Lower lobe of right lung (tissue), 2 donors: ENCODE data around the gene CWC22. TPM values are rescaled to one million over a fixed set of nuclear protein-coding genes. Genes with fewer than 3 reads are reported as not detected.

Experiments
- ATAC-seq, 2 donors: fragments of 200-7000 bp; cut with Tn5 transposase; one replicate each; pipeline ENCODE4 v1.9.1; 2020 to 2022; ENCODE audit warnings: mild to moderate bottlenecking in 2 of 2, moderate library complexity in 2 of 2
- DNase-seq: peaks from one replicate; pipeline ENCODE4 v3.0.0-alpha.2; 2020
- H3K27ac ChIP-seq: fragments of 200-600 bp; one replicate; pipeline ENCODE4 v1.8.0; 2022
- H3K27me3 ChIP-seq: fragments of 200-600 bp; one replicate; pipeline ENCODE4 v1.8.0; 2022; ENCODE audit warnings: low read depth
- H3K36me3 ChIP-seq: fragments of 200-600 bp; one replicate; pipeline ENCODE4 v1.8.0; 2022; ENCODE audit warnings: mild to moderate bottlenecking
- H3K4me1 ChIP-seq: fragments of 200-600 bp; one replicate; pipeline ENCODE4 v1.8.0; 2022
- H3K4me3 ChIP-seq: fragments of 200-600 bp; one replicate; pipeline ENCODE4 v1.8.0; 2022; ENCODE audit warnings: mild to moderate bottlenecking
- H3K9me3 ChIP-seq: fragments of 200-600 bp; one replicate; pipeline ENCODE4 v1.8.0; 2022
- CTCF ChIP-seq: fragments of 200-600 bp; IDR thresholded peaks from one replicate; pipeline ENCODE4 v1.8.0; 2022; ENCODE audit warnings: antibody characterized with exemption, mild to moderate bottlenecking
- intact Hi-C: fragments of 100-400 bp; cut with DNase I; formaldehyde crosslinking; loops from one replicate; pipeline ENCODE4 v1.11.0; 2022
- total RNA-seq: library from RNA; stranded (reverse); fragmentation: NEBNext Ultra II Directional; extraction: Animal tissue kit (Norgen Biotek cat#: 25700); gene quantifications from one replicate; pipeline ENCODE4 v1.2.1, GENCODE V29; 2021
- donor health status: DM: no; HTN: yes; CAD: no; lungs with severe emphysema.

Gene CWC22
- total RNA-seq, 1 donor from 2014 or later = 17.5 TPM

GRCh38 chr2:179991344-179991743 is 15.8 kb downstream of the CWC22 start:
- no peak for TF ChIP-seq CTCF
- intact Hi-C loops = no loop called here
- H3K9me3 ChIP-seq = no peaks in the 10 kb centered on the region
- H3K27ac ChIP-seq = no peak overlapping the region
- no peaks in the 10 kb centered on the region for H3K4me1 ChIP-seq
- H3K27me3 ChIP-seq = no peaks in the 10 kb centered on the region
- H3K4me3 ChIP-seq = no peak overlapping the region
- peaks cover 57% of the 10 kb centered on the region for H3K36me3 ChIP-seq
- ATAC-seq (no peak), DNase-seq (no peak)

- Histone ChIP-seq H3K4me3 (no peak overlapping the region), H3K9me3 (no peaks in the 10 kb centered on the region), H3K27me3 (no peaks in the 10 kb centered on the region), H3K4me1 (no peaks in the 10 kb centered on the region), H3K36me3 (peaks cover 62% of the 10 kb centered on the region), H3K27ac (no peak overlapping the region)
- intact Hi-C loops = no loop called here
- ATAC-seq (no peak), DNase-seq (no peak)
- TF ChIP-seq CTCF = no peak
Observed at GRCh38 chr2:179990676-179991317, 16.3 kb downstream of the CWC22 start.

GRCh38 chr2:179987916-179988315 is 19.2 kb downstream of the CWC22 start:
- H3K27ac ChIP-seq = no peak overlapping the region
- H3K4me1 ChIP-seq = no peaks in the 10 kb centered on the region
- H3K4me3 ChIP-seq = no peak overlapping the region
- intact Hi-C loops = no loop called here
- H3K9me3 ChIP-seq = no peaks in the 10 kb centered on the region
- DNase-seq (no peak), ATAC-seq (no peak)
- no peaks in the 10 kb centered on the region for H3K27me3 ChIP-seq
- H3K36me3 ChIP-seq = peaks cover 87% of the 10 kb centered on the region
- TF ChIP-seq CTCF = no peak

- H3K27ac ChIP-seq = no peak overlapping the region
- no peaks in the 10 kb centered on the region for H3K9me3 ChIP-seq
- TF ChIP-seq CTCF = no peak
- DNase-seq = no peak
- H3K4me1 ChIP-seq = no peaks in the 10 kb centered on the region
- no peak overlapping the region for H3K4me3 ChIP-seq
- peaks cover 91% of the 10 kb centered on the region for H3K36me3 ChIP-seq
- intact Hi-C loops = no loop called here
- no peaks in the 10 kb centered on the region for H3K27me3 ChIP-seq
- no peak for ATAC-seq
Observed at GRCh38 chr2:179985163-179985820, 21.8 kb downstream of the CWC22 start.

- peaks cover 100% of the 10 kb centered on the region for H3K36me3 ChIP-seq
- TF ChIP-seq CTCF = no peak
- DNase-seq (no peak), ATAC-seq (no peak)
- no peak overlapping the region for H3K27ac ChIP-seq
- H3K4me3 ChIP-seq = no peak overlapping the region
- H3K4me1 ChIP-seq = no peaks in the 10 kb centered on the region
- intact Hi-C loops = no loop called here
- H3K27me3 ChIP-seq = no peaks in the 10 kb centered on the region
- no peaks in the 10 kb centered on the region for H3K9me3 ChIP-seq
Observed at GRCh38 chr2:179983250-179983932, 23.7 kb downstream of the CWC22 start.
